ENCODE results near the gene TNXB. TPM values are rescaled to one million over a fixed set of nuclear protein-coding genes. Genes with fewer than 3 reads are reported as not detected.
"Not testable (repeated sequence)": the region's sequence is repeated elsewhere in the genome, so short reads cannot be mapped to it uniquely, and the experiment has no call there.

Gene TNXB
- total RNA-seq, 2 donors from 2014 or later, result 7.2 to 26.8 TPM

GRCh38 chr6:32039321-32040274, 69.5 kb downstream of the TNXB start:
- H3K9me3 Mint-ChIP-seq; ATAC-seq (replicated peaks); H3K27ac Mint-ChIP-seq; H3K36me3 Mint-ChIP-seq (ENCODE audit: low read depth); H3K4me1 Mint-ChIP-seq; H3K4me3 Mint-ChIP-seq; H3K27me3 Mint-ChIP-seq: not testable (repeated sequence)

DNA sequence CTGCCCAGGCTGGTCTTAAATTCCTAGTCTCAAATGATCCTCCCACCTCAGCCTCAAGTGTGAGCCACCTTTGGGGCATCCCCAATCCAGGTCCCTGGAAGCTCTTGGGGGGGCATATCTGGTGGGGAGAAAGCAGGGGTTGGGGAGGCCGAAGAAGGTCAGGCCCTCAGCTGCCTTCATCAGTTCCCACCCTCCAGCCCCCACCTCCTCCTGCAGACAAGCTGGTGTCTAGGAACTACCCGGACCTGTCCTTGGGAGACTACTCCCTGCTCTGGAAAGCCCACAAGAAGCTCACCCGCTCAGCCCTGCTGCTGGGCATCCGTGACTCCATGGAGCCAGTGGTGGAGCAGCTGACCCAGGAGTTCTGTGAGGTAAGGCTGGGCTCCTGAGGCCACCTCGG, 70.3 kb downstream of the TNXB start:
- not testable (repeated sequence) for H3K4me1 Mint-ChIP-seq; H3K4me3 Mint-ChIP-seq; ATAC-seq (replicated peaks); H3K27ac Mint-ChIP-seq; H3K36me3 Mint-ChIP-seq (ENCODE audit: low read depth); H3K9me3 Mint-ChIP-seq; H3K27me3 Mint-ChIP-seq

DNA sequence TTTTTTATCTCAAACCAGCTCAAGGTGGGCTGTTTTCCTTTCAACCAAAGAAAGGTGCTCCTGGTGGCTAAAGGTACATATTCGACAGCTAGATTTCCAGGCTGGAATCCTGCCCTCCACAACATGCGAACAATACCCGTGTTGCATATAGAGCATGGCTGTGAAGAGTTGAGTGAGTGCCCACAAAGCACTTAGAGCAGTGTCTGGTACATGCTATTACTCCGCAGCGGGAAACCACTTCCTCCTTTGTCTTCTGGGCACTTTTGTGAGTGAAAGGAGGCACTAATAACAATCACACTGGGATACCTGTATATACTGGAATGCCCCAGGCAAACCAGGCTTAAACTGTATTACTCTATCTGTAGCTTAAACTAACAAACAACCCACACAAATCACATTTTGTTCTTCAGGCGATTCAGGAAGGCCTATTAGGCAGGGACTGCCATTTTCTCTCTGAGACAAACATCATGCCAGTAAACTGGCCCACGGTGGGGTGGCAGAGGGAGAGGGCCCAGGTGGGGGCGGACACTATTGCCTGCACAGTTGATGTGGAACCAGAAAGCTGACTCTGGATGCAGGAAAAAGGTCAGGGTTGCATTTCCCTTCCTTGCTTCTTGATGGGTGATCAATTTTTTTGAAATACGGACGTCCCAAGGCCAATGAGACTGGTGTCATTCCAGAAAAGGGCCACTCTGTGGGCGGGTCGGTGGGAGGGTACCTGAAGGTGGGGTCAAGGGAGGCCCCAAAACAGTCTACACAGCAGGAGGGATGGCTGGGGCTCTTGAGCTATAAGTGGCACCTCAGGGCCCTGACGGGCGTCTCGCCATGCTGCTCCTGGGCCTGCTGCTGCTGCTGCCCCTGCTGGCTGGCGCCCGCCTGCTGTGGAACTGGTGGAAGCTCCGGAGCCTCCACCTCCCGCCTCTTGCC, 71.3 kb downstream of the TNXB start, which contains the start of gene CYP21A2:
CYP21A2 (plus strand) TSS at position 818 of the 927 bp plus-strand sequence; CDS start at position 826, 8 bp downstream.
- not testable (repeated sequence) for H3K4me3 Mint-ChIP-seq; H3K4me1 Mint-ChIP-seq; H3K27ac Mint-ChIP-seq; H3K9me3 Mint-ChIP-seq; H3K36me3 Mint-ChIP-seq (ENCODE audit: low read depth); H3K27me3 Mint-ChIP-seq
- ATAC-seq (replicated peaks), result peak; percentile 77

GRCh38 chr6:32037136-32037535, 72.0 kb downstream of the TNXB start:
- not testable (repeated sequence) for H3K4me3 Mint-ChIP-seq; ATAC-seq (replicated peaks); H3K36me3 Mint-ChIP-seq (ENCODE audit: low read depth)

DNA sequence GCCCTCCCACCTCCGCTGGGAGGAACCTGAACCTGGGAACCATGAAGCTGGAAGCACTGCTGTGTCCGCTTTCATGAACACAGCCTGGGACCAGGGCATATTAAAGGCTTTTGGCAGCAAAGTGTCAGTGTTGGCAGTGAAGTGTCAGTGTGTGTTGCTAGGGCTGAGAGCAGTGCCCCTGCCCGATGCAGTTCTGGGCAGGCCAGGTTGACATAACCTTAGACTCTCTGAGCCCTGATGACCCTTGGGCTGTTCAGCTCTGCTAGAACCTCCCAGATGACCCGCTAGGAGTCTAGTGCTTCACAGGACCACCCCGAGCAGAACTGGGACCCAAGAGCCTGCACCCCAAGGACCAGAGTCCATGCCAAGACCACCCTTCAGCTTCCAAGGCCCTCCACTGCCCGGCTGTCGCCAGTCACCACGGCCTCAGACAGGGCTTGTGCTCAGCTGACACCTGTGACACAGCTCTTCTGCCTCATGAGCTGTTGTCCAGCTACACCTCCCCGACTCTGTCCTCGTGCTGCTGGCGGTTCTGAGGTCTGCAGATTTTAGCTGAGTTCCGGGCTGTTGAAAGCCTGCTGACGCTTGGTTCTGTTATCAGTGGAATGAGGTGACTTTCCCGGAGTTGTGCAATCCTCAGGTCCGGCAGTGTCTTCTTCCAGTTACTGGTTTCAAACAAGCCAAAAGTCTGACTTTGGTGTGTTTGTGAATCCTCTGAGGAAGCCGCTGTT, 73.7 kb downstream of the TNXB start:
- H3K27ac Mint-ChIP-seq; ATAC-seq (replicated peaks); H3K4me3 Mint-ChIP-seq; H3K4me1 Mint-ChIP-seq; H3K9me3 Mint-ChIP-seq; H3K27me3 Mint-ChIP-seq; H3K36me3 Mint-ChIP-seq (ENCODE audit: low read depth): not testable (repeated sequence)

More at GRCh38 chr6:32037136-32037535, 72.0 kb downstream of the TNXB start:
- not testable (repeated sequence) for H3K27ac Mint-ChIP-seq, H3K9me3 Mint-ChIP-seq, H3K27me3 Mint-ChIP-seq, H3K4me1 Mint-ChIP-seq

GRCh38 chr6:32029553-32029952, 79.6 kb downstream of the TNXB start:
- H3K36me3 Mint-ChIP-seq (ENCODE audit: low read depth); ATAC-seq (replicated peaks); H3K27ac Mint-ChIP-seq; H3K4me1 Mint-ChIP-seq; H3K27me3 Mint-ChIP-seq; H3K9me3 Mint-ChIP-seq; H3K4me3 Mint-ChIP-seq: not testable (repeated sequence)

GRCh38 chr6:32028631-32029030, 80.5 kb downstream of the TNXB start:
- H3K36me3 Mint-ChIP-seq (ENCODE audit: low read depth); H3K4me1 Mint-ChIP-seq; H3K9me3 Mint-ChIP-seq; H3K27ac Mint-ChIP-seq; H3K4me3 Mint-ChIP-seq; ATAC-seq (replicated peaks); H3K27me3 Mint-ChIP-seq: not testable (repeated sequence)

DNA sequence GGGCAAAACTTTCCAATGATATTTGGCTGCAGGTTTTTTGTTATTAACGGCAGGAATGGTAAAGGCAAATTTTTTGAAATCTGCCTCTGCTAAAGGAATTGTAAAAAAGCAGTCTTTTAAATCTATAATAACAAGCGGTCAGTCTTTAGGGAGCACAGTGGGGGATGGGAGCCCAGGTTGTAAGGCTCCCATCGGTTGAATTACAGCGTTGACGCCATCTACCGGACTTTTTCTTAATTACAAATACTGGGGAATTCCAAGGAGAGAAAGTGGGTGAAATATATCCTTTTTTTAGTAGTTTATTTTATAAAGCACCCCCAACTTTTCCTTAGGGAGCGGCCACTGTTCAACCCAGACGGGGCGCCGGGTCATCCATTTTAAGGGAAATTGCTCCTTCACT, 87.0 kb downstream of the TNXB start:
- H3K4me3 Mint-ChIP-seq; H3K9me3 Mint-ChIP-seq; H3K4me1 Mint-ChIP-seq; H3K27ac Mint-ChIP-seq; H3K27me3 Mint-ChIP-seq; H3K36me3 Mint-ChIP-seq (ENCODE audit: low read depth); ATAC-seq (replicated peaks): not testable (repeated sequence)

- not testable (repeated sequence) for H3K27me3 Mint-ChIP-seq; H3K27ac Mint-ChIP-seq; ATAC-seq (replicated peaks); H3K4me3 Mint-ChIP-seq; H3K4me1 Mint-ChIP-seq; H3K9me3 Mint-ChIP-seq; H3K36me3 Mint-ChIP-seq (ENCODE audit: low read depth)
Measured at GRCh38 chr6:32014547-32014946, 94.6 kb downstream of the TNXB start, which contains the start of gene C4B. TSS of gene C4B (plus strand) at chr6:32014795. CDS start at chr6:32014846, 51 bp downstream.

DNA sequence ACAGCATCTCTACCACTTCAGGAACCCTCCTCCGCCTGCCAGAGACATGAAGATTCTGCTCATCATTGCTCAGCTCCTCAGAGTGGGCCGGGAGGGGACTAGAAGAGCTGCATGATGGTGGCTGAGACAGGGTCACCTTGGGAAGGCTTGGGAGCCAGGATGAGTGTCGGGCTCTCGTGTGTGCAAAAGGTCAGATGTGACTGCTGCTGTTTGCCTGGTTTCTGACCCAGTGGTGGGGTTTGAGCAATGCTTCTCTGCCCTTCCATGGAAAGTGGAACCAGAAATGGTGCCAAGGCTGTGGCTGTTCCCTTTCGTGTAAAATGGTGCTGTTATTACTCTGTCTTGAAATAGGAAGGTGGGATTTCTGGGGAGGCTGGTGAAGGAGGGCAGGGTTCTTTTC, 95.4 kb downstream of the TNXB start:
- not testable (repeated sequence) for ATAC-seq (replicated peaks); H3K4me3 Mint-ChIP-seq; H3K27me3 Mint-ChIP-seq; H3K36me3 Mint-ChIP-seq (ENCODE audit: low read depth); H3K4me1 Mint-ChIP-seq; H3K9me3 Mint-ChIP-seq; H3K27ac Mint-ChIP-seq

- ATAC-seq (replicated peaks); H3K27me3 Mint-ChIP-seq; H3K27ac Mint-ChIP-seq; H3K36me3 Mint-ChIP-seq (ENCODE audit: low read depth); H3K9me3 Mint-ChIP-seq; H3K4me3 Mint-ChIP-seq; H3K4me1 Mint-ChIP-seq: not testable (repeated sequence)
Measured at GRCh38 chr6:32012941-32013617, 96.1 kb downstream of the TNXB start.

- H3K4me3 Mint-ChIP-seq; H3K27ac Mint-ChIP-seq; H3K36me3 Mint-ChIP-seq (ENCODE audit: low read depth); H3K9me3 Mint-ChIP-seq; ATAC-seq (replicated peaks); H3K27me3 Mint-ChIP-seq; H3K4me1 Mint-ChIP-seq: not testable (repeated sequence)
Measured at GRCh38 chr6:32010856-32011530, 98.1 kb downstream of the TNXB start.

GRCh38 chr6:32009537-32009936, 99.6 kb downstream of the TNXB start:
- not testable (repeated sequence) for H3K9me3 Mint-ChIP-seq; H3K27me3 Mint-ChIP-seq; H3K4me1 Mint-ChIP-seq; H3K27ac Mint-ChIP-seq; ATAC-seq (replicated peaks); H3K36me3 Mint-ChIP-seq (ENCODE audit: low read depth); H3K4me3 Mint-ChIP-seq

Data from activated T-helper 17 cell treated with anti-CD3 and anti-CD28 coated beads, Interleukin-2, amount 50 U/mL, for 72 hours (primary cell).